HG03139 (cell line): ENCODE data around the gene INSYN1.
"Not testable (repeated sequence)": the region's sequence is repeated elsewhere in the genome, so short reads cannot be mapped to it uniquely, and the experiment has no call there.

ENCODE experiments used
- ATAC-seq: cut with Tn5 transposase; IDR thresholded peaks from one replicate; pipeline ENCODE4 v1.9.1; 2021; ENCODE audit not compliant: unreplicated experiment

Gene INSYN1, protein sequence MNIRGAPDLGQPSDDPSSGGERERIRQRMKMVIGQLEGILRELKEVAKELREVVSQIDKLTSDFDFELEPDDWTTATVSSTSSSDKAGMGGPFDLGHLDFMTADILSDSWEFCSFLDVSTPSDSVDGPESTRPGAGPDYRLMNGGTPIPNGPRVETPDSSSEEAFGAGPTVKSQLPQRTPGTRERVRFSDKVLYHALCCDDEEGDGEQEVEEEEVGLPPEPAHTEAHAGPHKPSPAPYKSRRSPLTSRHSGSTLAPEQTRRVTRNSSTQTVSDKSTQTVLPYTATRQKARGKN

DNA sequence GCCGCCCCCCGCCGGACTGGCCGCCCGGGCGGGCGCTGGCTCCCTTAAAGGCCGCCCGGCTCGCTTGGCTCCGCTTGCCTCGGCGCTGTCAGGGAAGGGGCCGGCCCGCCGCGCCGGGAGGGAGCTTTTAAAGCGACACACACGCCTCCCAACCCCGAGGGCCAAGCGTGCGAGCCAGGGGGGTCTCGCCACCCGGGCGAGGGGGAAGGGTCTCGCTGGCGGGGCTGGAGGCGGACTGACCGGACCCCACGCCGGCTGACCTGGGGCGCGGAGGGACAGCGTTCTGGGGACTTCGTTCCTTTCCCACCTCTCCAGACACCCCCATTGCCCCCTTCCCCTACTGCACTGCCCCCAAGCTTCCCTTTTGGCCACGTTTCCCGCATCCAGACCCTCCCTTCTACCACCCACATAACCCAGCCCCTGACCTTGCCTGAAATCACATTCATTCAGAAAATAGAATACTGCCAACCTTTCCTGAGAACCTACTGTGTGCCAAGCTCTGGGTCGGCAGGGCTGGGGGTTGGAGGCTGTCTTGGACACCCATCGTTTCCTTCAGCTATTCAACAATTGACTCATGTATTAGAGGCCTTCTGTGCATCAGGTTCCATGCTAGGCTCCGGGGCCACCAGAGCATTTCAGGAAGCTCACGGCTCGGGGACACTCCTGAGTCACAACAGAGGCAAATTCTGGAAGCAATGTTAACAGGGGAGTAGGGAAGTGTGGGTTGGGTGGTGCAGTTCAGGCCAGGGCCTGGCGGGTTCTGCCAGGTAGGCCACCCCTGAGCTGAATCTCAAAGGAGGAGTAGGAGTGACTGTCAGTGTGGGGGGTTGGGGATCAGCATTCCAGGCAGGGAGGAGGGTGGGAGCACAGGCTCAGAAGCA, at the start of gene INSYN1:
Gene INSYN1, minus strand, starts transcription at position 102 of the 881 bp plus-strand sequence. CDS start 2,221 bp downstream, outside the sequence.
- no peak for ATAC-seq

- ATAC-seq: no peak
These were observed 49.4 kb upstream of the INSYN1 start for GRCh38 chr15:73802431-73803041.

- ATAC-seq: no peak
These were observed 47.7 kb upstream of the INSYN1 start for GRCh38 chr15:73800662-73801345.

DNA sequence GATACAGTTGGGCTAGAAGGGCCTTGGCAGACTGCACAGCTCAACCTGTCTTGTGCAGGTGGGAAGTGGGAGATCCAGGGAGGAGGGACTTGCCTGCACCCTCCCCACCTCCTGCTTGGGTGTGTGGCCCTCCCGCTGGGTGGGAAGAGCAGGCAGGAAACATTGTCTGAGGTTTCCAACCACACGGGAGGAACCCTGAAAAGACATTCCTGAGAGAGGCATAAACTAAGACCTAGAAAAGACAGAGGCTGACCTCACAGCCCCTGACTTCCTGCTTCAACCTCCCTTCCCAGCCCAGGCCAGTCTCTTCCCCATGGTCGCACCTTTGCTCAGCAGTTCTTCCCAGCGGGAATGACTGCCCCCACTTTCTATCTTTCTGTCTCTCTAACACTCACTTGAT, 46.3 kb upstream of the INSYN1 start:
- ATAC-seq: no peak

- no peak for ATAC-seq
These were observed 44.4 kb upstream of the INSYN1 start for GRCh38 chr15:73797366-73798158.

GRCh38 chr15:73796331-73796831, 43.2 kb upstream of the INSYN1 start:
- no peak for ATAC-seq

GRCh38 chr15:73794443-73795133, 41.4 kb upstream of the INSYN1 start:
- no peak for ATAC-seq

GRCh38 chr15:73792899-73793541, 39.9 kb upstream of the INSYN1 start:
- ATAC-seq: not testable (repeated sequence)

- no peak for ATAC-seq
These were observed 39.3 kb upstream of the INSYN1 start for GRCh38 chr15:73792415-73792814.

DNA sequence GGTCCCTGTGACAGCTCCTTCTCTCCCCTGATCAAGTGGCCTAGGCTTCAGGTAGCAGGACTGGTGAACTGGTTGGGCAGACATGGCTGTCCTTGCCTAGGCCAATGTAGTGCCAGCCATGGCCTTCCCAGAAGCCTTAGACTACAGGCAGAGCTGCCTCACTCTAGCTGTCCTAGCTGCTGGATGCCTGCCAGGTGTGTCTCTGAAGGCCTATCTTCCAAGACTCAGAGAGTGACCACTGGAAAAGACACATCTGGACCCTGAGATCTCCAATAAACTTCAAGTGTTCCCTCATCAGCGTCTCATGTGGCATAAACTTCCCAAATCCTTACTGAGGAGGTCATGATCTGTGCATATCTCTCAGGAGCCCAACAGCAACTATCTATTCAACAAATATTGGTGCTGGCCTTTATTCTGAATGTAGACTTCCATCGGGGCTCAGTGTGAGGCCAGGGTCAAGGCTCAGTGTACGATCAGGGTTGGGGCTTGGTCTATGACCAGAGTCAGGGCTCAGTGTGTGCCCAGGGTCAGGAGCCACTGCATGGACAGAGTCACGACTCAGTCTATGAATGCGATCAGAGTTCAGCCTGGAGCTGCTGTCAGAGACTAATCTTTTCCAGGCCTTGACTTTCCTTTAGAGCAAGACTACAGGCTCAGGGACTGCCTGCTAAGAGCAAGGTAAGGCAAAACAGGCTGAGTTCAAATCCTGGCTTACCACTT, 36.5 kb upstream of the INSYN1 start:
- ATAC-seq: no peak

GRCh38 chr15:73787621-73788020, 34.5 kb upstream of the INSYN1 start:
- no peak for ATAC-seq

DNA sequence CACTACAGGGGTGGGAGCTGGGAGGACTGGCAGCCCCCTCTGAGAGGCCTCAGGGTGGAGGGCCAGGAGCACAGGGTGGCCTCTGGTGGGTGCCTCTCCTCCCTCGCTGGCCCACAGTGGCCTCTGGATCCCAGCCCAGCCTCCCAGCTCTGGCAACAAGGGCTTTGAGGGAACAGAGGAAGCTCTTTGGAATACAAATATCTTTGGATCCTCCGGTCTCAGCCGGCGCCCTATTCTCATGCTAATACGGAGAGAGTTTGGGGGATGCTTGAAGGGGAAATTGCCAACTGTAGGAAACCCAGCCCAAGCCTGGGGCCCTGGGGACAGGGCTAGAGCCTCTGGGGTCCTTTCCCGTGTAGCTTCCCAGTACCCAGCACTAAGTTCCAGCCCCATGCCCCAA, 33.4 kb upstream of the INSYN1 start:
- no peak for ATAC-seq

DNA sequence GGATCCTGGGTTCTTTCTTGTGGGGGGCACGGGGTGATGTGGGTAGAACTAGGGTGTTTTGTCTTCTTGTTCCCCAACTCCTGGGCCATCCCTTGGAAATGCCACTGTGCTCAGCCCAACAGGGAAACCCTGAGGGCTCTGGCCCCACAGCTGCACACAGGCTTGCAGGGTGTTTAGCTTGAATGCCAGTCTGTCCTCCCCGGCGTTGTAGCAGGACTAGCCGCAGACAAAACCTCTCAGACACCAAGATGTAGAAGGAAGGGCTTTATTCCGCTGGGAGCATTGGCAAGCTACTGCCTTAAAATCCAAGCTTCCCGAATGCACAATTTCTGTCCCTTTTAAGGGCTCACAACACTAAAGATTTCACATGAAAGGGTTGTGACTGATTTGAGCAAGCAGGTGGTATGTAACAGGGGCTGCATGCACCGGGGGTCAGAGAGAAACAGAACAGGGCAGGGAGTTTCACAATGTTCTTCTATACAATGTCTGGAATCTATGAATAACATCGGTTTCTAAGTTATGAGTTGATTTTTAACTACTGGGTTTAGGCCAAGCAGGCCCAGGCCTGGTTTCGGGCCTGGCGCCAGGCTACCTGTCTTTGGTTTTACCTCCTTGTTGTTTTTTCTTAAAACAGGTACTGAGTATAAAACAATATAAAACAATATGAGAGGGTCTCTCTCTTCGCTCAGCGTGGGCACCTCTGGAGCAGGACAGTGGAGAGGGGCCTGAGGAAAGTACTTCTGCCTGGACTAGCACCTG, 32.3 kb upstream of the INSYN1 start:
- not testable (repeated sequence) for ATAC-seq

- ATAC-seq: no peak
These were observed 31.1 kb upstream of the INSYN1 start for GRCh38 chr15:73784291-73784690.

DNA sequence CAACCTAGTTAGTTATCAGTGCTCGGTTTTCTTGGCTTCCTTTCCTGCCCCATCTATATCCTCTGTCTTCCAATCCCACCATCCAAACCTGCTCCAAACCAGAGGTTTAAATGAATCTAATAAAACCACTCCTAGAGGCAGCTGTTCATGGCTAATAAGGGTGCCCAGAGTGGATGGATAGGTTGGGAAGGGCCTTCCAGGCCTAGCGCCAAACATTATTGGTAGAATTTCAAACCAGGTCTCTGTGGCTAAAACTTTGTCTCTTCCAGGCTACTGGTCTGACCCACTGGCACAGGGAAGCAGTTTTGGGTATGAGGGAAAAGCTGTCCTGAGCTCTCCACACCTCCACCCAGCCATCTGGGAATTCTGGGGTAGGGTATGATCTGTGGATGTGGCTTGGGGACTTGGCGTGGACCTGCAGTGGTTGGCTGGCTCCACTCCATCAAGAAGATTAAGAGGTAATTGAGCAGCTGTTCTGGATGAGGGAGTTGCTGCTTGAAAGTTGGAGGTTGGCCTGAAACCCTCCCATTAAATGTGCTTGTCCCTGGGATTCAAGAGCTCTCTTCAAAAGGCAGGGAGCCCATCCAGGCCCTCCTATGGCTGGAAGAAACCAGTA, 29.3 kb upstream of the INSYN1 start:
- ATAC-seq: no peak

- no peak for ATAC-seq
These were observed 28.1 kb upstream of the INSYN1 start for GRCh38 chr15:73781038-73781925.
